NCI-H2029 treated with DMSO at 0.1 percent for 48 hours (cell line): ENCODE data around the gene PNMA1.

Experiments
- DNase-seq: peaks from one replicate; lab custom pipeline; 2025; lab: John Stamatoyannopoulos, UW

The PNMA1 gene

GRCh38 chr14:73713803-73714655 lies at the start of gene PNMA1:
TSS of gene PNMA1 (minus strand) at chr14:73714384. CDS start at chr14:73713639, 745 bp downstream.
- peak; percentile 9 for DNase-seq

- no peak for DNase-seq
These were observed 49.2 kb upstream of the PNMA1 start for GRCh38 chr14:73763396-73763795.

GRCh38 chr14:73762375-73762822 lies 48.2 kb upstream of the PNMA1 start:
- DNase-seq: peak; percentile 17

- DNase-seq: no peak
These were observed 47.6 kb upstream of the PNMA1 start for GRCh38 chr14:73761618-73762355.

- DNase-seq: no peak
These were observed 46.7 kb upstream of the PNMA1 start for GRCh38 chr14:73760598-73761586.

GRCh38 chr14:73759714-73760597 lies 45.8 kb upstream of the PNMA1 start:
- DNase-seq: peak; percentile 44

GRCh38 chr14:73759183-73759713 lies 45.1 kb upstream of the PNMA1 start:
- DNase-seq: no peak

GRCh38 chr14:73758392-73759182 lies 44.4 kb upstream of the PNMA1 start:
- DNase-seq: no peak

- no peak for DNase-seq
These were observed 43.8 kb upstream of the PNMA1 start for GRCh38 chr14:73757876-73758391.

GRCh38 chr14:73757381-73757780 lies 43.2 kb upstream of the PNMA1 start:
- no peak for DNase-seq

- DNase-seq: no peak
These were observed 41.3 kb upstream of the PNMA1 start for GRCh38 chr14:73755434-73756014.

- DNase-seq: no peak
These were observed 40.8 kb upstream of the PNMA1 start for GRCh38 chr14:73754911-73755360.

- DNase-seq: no peak
These were observed 40.0 kb upstream of the PNMA1 start for GRCh38 chr14:73753887-73754795.

- no peak for DNase-seq
These were observed 39.1 kb upstream of the PNMA1 start for GRCh38 chr14:73753124-73753886.

- peak; percentile 40 for DNase-seq
These were observed 38.3 kb upstream of the PNMA1 start for GRCh38 chr14:73752297-73752992.

GRCh38 chr14:73751157-73751691 lies 37.0 kb upstream of the PNMA1 start:
- DNase-seq: no peak
